HL-60 (cell line): Measurements from ENCODE around the gene IL31.

Experiments
- GABPA ChIP-seq: IDR thresholded peaks from 2 replicates; pipeline ENCODE4 v1.6.1; 2012; ENCODE audit warnings: low read depth
- POLR2AphosphoS5 ChIP-seq: IDR thresholded peaks from 2 replicates; pipeline ENCODE4 v1.6.1; 2012; ENCODE audit warnings: low read depth
- REST ChIP-seq: IDR thresholded peaks from 2 replicates; pipeline ENCODE4 v1.6.1; 2012; ENCODE audit warnings: low read depth; ENCODE audit not compliant: insufficient replicate concordance
- SPI1 ChIP-seq: IDR thresholded peaks from 2 replicates; pipeline ENCODE4 v1.6.1; 2012; ENCODE audit warnings: low read depth, mild to moderate bottlenecking, borderline replicate concordance
- TF ChIP-seq, protein P1 (sequence below): IDR thresholded peaks from one replicate; pipeline ENCODE4 v1.5.1; 2011; ENCODE audit warnings: low read length, control low read depth, inconsistent platforms; ENCODE audit not compliant: insufficient read depth

DNA sequence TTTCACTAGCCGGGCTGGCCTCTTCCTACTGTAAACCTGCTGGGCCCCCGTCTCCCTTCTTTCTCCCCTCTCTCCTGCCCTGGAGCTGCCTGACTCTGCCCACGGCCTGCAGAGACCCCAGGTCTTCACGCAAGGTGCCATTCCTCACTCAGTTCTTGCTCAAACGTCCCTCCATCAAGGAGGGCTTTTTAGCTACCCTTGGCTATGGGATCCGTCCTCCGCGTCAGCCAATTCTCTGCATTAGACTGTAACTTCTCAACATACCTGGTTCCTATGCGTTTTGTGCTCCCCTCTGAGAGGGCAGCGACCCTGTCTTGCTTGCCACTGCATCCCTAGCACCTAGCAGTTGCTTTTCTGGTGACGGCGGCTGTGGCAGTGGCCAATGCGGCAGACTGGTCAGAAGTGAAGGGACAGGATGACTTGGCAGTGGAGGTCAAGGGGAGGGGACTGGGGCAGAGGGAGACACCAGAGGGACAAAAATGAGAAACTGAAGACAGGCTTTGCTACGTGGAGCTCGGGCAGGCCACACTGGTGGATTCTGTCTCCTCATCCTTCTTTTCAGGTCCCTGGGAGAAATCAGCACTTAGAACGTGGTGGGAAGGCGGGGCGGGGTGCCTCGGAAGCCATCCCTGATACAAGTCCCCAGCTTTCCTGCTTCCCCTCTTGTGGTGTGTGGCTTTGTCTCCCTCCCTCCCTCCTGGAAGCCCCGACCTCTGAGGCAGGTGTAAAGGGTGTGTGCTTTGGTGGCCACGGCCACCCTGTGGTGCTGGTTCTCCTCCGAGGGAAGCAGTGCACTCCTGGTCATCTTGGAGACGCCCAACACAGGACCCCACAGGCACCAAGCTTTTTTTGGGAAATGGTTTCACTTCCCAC lies 31.3 kb upstream of the IL31 start:
- TF ChIP-seq, protein P1, sequence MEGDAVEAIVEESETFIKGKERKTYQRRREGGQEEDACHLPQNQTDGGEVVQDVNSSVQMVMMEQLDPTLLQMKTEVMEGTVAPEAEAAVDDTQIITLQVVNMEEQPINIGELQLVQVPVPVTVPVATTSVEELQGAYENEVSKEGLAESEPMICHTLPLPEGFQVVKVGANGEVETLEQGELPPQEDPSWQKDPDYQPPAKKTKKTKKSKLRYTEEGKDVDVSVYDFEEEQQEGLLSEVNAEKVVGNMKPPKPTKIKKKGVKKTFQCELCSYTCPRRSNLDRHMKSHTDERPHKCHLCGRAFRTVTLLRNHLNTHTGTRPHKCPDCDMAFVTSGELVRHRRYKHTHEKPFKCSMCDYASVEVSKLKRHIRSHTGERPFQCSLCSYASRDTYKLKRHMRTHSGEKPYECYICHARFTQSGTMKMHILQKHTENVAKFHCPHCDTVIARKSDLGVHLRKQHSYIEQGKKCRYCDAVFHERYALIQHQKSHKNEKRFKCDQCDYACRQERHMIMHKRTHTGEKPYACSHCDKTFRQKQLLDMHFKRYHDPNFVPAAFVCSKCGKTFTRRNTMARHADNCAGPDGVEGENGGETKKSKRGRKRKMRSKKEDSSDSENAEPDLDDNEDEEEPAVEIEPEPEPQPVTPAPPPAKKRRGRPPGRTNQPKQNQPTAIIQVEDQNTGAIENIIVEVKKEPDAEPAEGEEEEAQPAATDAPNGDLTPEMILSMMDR: no peak
- TF ChIP-seq POLR2AphosphoS5 (no peak; the same call in 1 of the 2 replicates), GABPA (0 out of 2 replicates have a peak, but pooled peaks have one; percentile 30), REST (no peak), SPI1 (no peak)
